ENCODE data around the gene F9. TPM values are rescaled to one million over a fixed set of nuclear protein-coding genes. Genes with fewer than 3 reads are reported as not detected.

The F9 gene
- total and polyA plus RNA-seq, 2 of the 8 experiments (the other 6 are each of a cell fraction or from before 2014, with no cell fraction given) = not detected

GRCh38 chrX:139563251-139563650 is 32.7 kb downstream of the F9 start (continued):
- TF ChIP-seq, protein P1, sequence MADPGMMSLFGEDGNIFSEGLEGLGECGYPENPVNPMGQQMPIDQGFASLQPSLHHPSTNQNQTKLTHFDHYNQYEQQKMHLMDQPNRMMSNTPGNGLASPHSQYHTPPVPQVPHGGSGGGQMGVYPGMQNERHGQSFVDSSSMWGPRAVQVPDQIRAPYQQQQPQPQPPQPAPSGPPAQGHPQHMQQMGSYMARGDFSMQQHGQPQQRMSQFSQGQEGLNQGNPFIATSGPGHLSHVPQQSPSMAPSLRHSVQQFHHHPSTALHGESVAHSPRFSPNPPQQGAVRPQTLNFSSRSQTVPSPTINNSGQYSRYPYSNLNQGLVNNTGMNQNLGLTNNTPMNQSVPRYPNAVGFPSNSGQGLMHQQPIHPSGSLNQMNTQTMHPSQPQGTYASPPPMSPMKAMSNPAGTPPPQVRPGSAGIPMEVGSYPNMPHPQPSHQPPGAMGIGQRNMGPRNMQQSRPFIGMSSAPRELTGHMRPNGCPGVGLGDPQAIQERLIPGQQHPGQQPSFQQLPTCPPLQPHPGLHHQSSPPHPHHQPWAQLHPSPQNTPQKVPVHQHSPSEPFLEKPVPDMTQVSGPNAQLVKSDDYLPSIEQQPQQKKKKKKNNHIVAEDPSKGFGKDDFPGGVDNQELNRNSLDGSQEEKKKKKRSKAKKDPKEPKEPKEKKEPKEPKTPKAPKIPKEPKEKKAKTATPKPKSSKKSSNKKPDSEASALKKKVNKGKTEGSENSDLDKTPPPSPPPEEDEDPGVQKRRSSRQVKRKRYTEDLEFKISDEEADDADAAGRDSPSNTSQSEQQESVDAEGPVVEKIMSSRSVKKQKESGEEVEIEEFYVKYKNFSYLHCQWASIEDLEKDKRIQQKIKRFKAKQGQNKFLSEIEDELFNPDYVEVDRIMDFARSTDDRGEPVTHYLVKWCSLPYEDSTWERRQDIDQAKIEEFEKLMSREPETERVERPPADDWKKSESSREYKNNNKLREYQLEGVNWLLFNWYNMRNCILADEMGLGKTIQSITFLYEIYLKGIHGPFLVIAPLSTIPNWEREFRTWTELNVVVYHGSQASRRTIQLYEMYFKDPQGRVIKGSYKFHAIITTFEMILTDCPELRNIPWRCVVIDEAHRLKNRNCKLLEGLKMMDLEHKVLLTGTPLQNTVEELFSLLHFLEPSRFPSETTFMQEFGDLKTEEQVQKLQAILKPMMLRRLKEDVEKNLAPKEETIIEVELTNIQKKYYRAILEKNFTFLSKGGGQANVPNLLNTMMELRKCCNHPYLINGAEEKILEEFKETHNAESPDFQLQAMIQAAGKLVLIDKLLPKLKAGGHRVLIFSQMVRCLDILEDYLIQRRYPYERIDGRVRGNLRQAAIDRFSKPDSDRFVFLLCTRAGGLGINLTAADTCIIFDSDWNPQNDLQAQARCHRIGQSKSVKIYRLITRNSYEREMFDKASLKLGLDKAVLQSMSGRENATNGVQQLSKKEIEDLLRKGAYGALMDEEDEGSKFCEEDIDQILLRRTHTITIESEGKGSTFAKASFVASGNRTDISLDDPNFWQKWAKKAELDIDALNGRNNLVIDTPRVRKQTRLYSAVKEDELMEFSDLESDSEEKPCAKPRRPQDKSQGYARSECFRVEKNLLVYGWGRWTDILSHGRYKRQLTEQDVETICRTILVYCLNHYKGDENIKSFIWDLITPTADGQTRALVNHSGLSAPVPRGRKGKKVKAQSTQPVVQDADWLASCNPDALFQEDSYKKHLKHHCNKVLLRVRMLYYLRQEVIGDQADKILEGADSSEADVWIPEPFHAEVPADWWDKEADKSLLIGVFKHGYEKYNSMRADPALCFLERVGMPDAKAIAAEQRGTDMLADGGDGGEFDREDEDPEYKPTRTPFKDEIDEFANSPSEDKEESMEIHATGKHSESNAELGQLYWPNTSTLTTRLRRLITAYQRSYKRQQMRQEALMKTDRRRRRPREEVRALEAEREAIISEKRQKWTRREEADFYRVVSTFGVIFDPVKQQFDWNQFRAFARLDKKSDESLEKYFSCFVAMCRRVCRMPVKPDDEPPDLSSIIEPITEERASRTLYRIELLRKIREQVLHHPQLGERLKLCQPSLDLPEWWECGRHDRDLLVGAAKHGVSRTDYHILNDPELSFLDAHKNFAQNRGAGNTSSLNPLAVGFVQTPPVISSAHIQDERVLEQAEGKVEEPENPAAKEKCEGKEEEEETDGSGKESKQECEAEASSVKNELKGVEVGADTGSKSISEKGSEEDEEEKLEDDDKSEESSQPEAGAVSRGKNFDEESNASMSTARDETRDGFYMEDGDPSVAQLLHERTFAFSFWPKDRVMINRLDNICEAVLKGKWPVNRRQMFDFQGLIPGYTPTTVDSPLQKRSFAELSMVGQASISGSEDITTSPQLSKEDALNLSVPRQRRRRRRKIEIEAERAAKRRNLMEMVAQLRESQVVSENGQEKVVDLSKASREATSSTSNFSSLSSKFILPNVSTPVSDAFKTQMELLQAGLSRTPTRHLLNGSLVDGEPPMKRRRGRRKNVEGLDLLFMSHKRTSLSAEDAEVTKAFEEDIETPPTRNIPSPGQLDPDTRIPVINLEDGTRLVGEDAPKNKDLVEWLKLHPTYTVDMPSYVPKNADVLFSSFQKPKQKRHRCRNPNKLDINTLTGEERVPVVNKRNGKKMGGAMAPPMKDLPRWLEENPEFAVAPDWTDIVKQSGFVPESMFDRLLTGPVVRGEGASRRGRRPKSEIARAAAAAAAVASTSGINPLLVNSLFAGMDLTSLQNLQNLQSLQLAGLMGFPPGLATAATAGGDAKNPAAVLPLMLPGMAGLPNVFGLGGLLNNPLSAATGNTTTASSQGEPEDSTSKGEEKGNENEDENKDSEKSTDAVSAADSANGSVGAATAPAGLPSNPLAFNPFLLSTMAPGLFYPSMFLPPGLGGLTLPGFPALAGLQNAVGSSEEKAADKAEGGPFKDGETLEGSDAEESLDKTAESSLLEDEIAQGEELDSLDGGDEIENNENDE (IDR thresholded peaks at IDR 0.05; ENCODE audit: insufficient replicate concordance, low read length) = no peak
- no peak for TF ChIP-seq TBP (IDR thresholded peaks at IDR 0.05; ENCODE audit: low read depth, low read length)
- no peak for TF ChIP-seq E2F6 (IDR thresholded peaks at IDR 0.05)
- no peak for TF ChIP-seq EZH2 (IDR thresholded peaks at IDR 0.05; ENCODE audit: low read depth, low read length, severe bottlenecking)

All from H1 (cell line).